Aorta (tissue), 4 donors: ENCODE measurements around the gene PSMD2. TPM values are rescaled to one million over a fixed set of nuclear protein-coding genes. Genes with fewer than 3 reads are reported as not detected.

Experiments
- polyA plus RNA-seq, 2 donors: library from polyadenylated mRNA; stranded (reverse); fragments of 200-250 nt; gene quantifications; one replicate each; pipeline ENCODE4 v1.2.3, GENCODE V29; 2013
- total RNA-seq, 2 donors: library from RNA; stranded (reverse); fragmentation: NEBNext Ultra II Directional; extraction: Animal tissue kit (Norgen Biotek cat#: 25700); gene quantifications; one replicate each; pipeline ENCODE4 v1.2.1, GENCODE V29; 2021
- donor health status: healthy with polysubstance abuse.
- donor health status: Bipolar disorder and iron deficiency.
- donor health status: DM: no; HTN: no; CAD: no.
- donor health status: DM: yes; HTN: yes; CAD: no.

PSMD2 gene
- total and polyA plus RNA-seq, 4 donors, result 116 to 143 (median 139) TPM

Other genes starting within 250 kb of the PSMD2 start
- not detected for gene HTR3C, start 246.2 kb upstream of the PSMD2 start, total RNA-seq
- not detected for gene HTR3C, start 246.2 kb upstream of the PSMD2 start, polyA plus RNA-seq
- not detected for gene HTR3E, start 202.2 kb upstream of the PSMD2 start, total RNA-seq
- not detected for gene HTR3E, start 202.2 kb upstream of the PSMD2 start, polyA plus RNA-seq
- 10 to 100 TPM; 32.2 to 32.9 TPM for gene EIF2B5, start 163.9 kb upstream of the PSMD2 start, total RNA-seq
- gene EIF2B5, start 163.9 kb upstream of the PSMD2 start, polyA plus RNA-seq, result 10 to 100 TPM; 24.3 to 53.1 TPM
- 10 to 100 TPM; 66.7 to 77.1 TPM for gene DVL3, start 143.9 kb upstream of the PSMD2 start, total RNA-seq
- 10 to 100 TPM; 13.5 to 55.6 TPM for gene DVL3, start 143.9 kb upstream of the PSMD2 start, polyA plus RNA-seq
- gene AP2M1, start 124.4 kb upstream of the PSMD2 start, total RNA-seq, result 100 to 1,000 TPM; 249 to 250 TPM
- gene AP2M1, start 124.4 kb upstream of the PSMD2 start, polyA plus RNA-seq, result 100 to 1,000 TPM; 234 to 237 TPM
- gene ABCF3, start 113.0 kb upstream of the PSMD2 start, total RNA-seq, result 10 to 100 TPM; 44.1 to 57.1 TPM
- 10 to 100 TPM; 30.1 to 75.6 TPM for gene ABCF3, start 113.0 kb upstream of the PSMD2 start, polyA plus RNA-seq
- gene VWA5B2, start 69.7 kb upstream of the PSMD2 start, total RNA-seq, result not detected
- under 1 TPM in 1 of 2 donors, not detected in 1; 0.10 TPM for gene VWA5B2, start 69.7 kb upstream of the PSMD2 start, polyA plus RNA-seq
- gene ALG3, start 50.3 kb upstream of the PSMD2 start, total RNA-seq, result 10 to 100 TPM; 19.4 to 23.9 TPM
- gene ALG3, start 50.3 kb upstream of the PSMD2 start, polyA plus RNA-seq, result 10 to 100 TPM; 12.5 to 30.7 TPM
- gene EEF1AKMT4, start 49.6 kb upstream of the PSMD2 start, total RNA-seq, result 1 to 10 TPM; 1.5 to 1.8 TPM
- 1 to 10 TPM in 1 of 2 donors, under 1 TPM in 1; 0.41 to 3.0 TPM for gene EEF1AKMT4, start 49.6 kb upstream of the PSMD2 start, polyA plus RNA-seq
- under 1 TPM; 0.26 to 0.36 TPM for gene CAMK2N2, start 37.7 kb upstream of the PSMD2 start, total RNA-seq
- gene CAMK2N2, start 37.7 kb upstream of the PSMD2 start, polyA plus RNA-seq, result not detected
- gene ECE2, start 23.2 kb upstream of the PSMD2 start, total RNA-seq, result not detected
- gene ECE2, start 23.2 kb upstream of the PSMD2 start, polyA plus RNA-seq, result not detected
- 100 to 1,000 TPM; 234 to 285 TPM for gene EIF4G1, start 15.4 kb downstream of the PSMD2 start, total RNA-seq
- gene EIF4G1, start 15.4 kb downstream of the PSMD2 start, polyA plus RNA-seq, result 100 to 1,000 TPM in 1 of 2 donors, 10 to 100 TPM in 1; 72.8 to 140 TPM
- 10 to 100 TPM; 28.2 to 40.6 TPM for gene FAM131A, start 38.4 kb downstream of the PSMD2 start, total RNA-seq
- gene FAM131A, start 38.4 kb downstream of the PSMD2 start, polyA plus RNA-seq, result 10 to 100 TPM; 10.6 to 27.1 TPM
- gene CLCN2, start 62.4 kb downstream of the PSMD2 start, total RNA-seq, result 1 to 10 TPM; 4.1 to 6.5 TPM
- gene CLCN2, start 62.4 kb downstream of the PSMD2 start, polyA plus RNA-seq, result 10 to 100 TPM in 1 of 2 donors, 1 to 10 TPM in 1; 4.3 to 14.5 TPM
- 10 to 100 TPM; 43.9 to 59.3 TPM for gene POLR2H, start 62.5 kb downstream of the PSMD2 start, total RNA-seq
- gene POLR2H, start 62.5 kb downstream of the PSMD2 start, polyA plus RNA-seq, result 100 to 1,000 TPM in 1 of 2 donors, 10 to 100 TPM in 1; 55.3 to 151 TPM
- 1 to 10 TPM in 1 of 2 donors, under 1 TPM in 1; 0.65 to 1.2 TPM for gene THPO, start 79.0 kb downstream of the PSMD2 start, total RNA-seq
- under 1 TPM; 0.15 to 0.75 TPM for gene THPO, start 79.0 kb downstream of the PSMD2 start, polyA plus RNA-seq
- 10 to 100 TPM; 12.0 to 46.5 TPM for gene CHRD, start 80.8 kb downstream of the PSMD2 start, total RNA-seq
- gene CHRD, start 80.8 kb downstream of the PSMD2 start, polyA plus RNA-seq, result 10 to 100 TPM in 1 of 2 donors, under 1 TPM in 1; 0.38 to 11.9 TPM